ENCODE results near the gene SFXN5.

GRCh38 chr2:73105511-73105971, 34.0 kb upstream of the SFXN5 start:
- TF ChIP-seq EZH2 (IDR thresholded peaks at IDR 0.05; ENCODE audit: insufficient read depth, low read length): no peak
- TF ChIP-seq CTCF (IDR thresholded peaks at IDR 0.05; ENCODE audit: insufficient read depth, low read depth, low read length): no peak
